ENCODE measurements around the gene PIAS2. TPM values are rescaled to one million over a fixed set of nuclear protein-coding genes. Genes with fewer than 3 reads are reported as not detected.
"Not testable (repeated sequence)": the region's sequence is repeated elsewhere in the genome, so short reads cannot be mapped to it uniquely, and the experiment has no call there.

Gene PIAS2
- total RNA-seq, 2 donors from 2014 or later = 20.9 to 23.4 TPM

DNA sequence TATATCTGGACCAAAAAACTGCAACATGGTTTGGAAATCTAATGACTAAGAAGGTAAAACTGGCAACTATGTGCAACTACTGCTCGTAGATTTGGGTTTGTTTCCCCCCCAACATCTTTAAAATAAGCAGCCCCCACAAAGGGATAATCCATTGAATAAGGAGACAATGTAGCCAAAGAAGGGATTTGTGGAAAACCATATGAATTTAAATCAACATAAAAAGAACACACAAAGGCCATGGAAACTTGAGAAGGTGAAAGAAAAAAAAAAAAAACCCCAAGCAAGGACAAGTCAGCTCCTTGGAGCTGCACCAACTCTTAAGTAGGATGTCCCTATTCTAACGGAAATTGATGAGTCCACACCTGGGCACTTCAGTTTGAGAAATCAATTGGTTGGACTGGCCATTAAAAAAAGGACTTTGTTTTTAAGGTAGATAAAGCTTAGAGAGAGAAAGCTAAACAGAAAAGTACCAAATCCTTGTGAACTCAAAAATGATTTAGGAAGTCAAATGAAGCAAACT, 106.8 kb downstream of the PIAS2 start:
- H3K4me3 Mint-ChIP-seq = no peak overlapping the region

DNA sequence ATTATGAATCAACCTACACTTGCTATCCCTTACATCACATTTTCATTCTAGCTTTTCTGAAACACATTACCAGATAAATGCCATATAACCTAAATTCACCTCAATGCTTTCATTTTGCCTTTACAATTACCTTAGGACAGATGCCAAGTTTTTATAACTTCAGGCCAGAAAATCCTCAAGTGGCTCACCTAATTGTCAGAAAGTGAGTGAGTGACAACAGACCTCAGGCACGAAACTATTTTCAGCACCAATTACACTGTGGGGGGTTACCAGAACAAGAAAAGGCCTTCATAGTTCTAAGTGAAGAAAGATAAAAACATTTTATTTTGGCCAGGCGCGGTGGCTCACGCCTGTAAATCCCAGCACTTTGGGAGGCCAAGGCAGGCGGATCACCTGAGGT, 108.2 kb downstream of the PIAS2 start:
- H3K27ac Mint-ChIP-seq = no peak overlapping the region
- no peak for ATAC-seq (replicated peaks in 1 of 2)

More for the DNA sequence above, 106.8 kb downstream of the PIAS2 start:
- Mint-ChIP-seq H3K36me3 (ENCODE audit: insufficient read depth in 2 of 2) (peaks cover 0 to 2% of the 10 kb centered on the region in 2 donors), H3K4me1 (ENCODE audit: low read depth) (no peaks in the 10 kb centered on the region), H3K27me3 (ENCODE audit: low read depth) (no peaks in the 10 kb centered on the region), H3K27ac (no peak overlapping the region), H3K9me3 (no peaks in the 10 kb centered on the region)
- no peak for DNase-seq
- ATAC-seq (replicated peaks in 1 of 2) = no peak

GRCh38 chr18:46795945-46796344, 121.4 kb downstream of the PIAS2 start:
- not testable (repeated sequence) for H3K36me3 Mint-ChIP-seq (ENCODE audit: insufficient read depth in 2 of 2); ATAC-seq (replicated peaks in 1 of 2); H3K4me1 Mint-ChIP-seq (ENCODE audit: low read depth); H3K9me3 Mint-ChIP-seq; H3K27me3 Mint-ChIP-seq (ENCODE audit: low read depth); H3K4me3 Mint-ChIP-seq; H3K27ac Mint-ChIP-seq; DNase-seq

More for the DNA sequence above, 108.2 kb downstream of the PIAS2 start:
- H3K36me3 Mint-ChIP-seq (ENCODE audit: insufficient read depth in 2 of 2) = peaks cover 0 to 2% of the 10 kb centered on the region in 2 donors
- no peaks in the 10 kb centered on the region for H3K4me1 Mint-ChIP-seq (ENCODE audit: low read depth)
- no peak for DNase-seq
- H3K27me3 Mint-ChIP-seq (ENCODE audit: low read depth) = no peaks in the 10 kb centered on the region
- H3K9me3 Mint-ChIP-seq = no peaks in the 10 kb centered on the region
- no peak overlapping the region for H3K4me3 Mint-ChIP-seq

DNA sequence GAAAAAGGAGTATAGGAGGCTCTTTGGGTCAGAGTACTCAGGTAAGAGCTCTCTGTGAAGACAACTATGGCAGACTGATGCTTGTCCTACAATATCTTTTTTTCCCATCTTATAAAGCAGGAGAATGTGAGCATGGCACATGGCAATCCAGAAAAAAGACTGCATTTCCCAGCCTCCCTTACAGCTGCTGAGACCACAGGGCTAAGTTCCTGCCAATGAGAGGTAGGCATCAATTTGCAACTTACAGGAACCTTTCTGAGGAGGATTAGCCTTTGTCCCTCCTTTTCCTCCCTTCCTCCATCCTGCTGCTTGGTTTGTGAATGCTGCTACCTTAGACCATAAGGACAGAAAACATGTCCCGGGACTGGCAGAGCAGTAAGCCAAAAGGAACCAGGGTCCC, 122.7 kb downstream of the PIAS2 start:
- DNase-seq (no peak), ATAC-seq (replicated peaks in 1 of 2) (no peak)
- Mint-ChIP-seq H3K27me3 (ENCODE audit: low read depth) (no peaks in the 10 kb centered on the region), H3K4me1 (ENCODE audit: low read depth) (no peaks in the 10 kb centered on the region), H3K9me3 (peaks cover 2 to 4% of the 10 kb centered on the region in 2 donors), H3K36me3 (ENCODE audit: insufficient read depth in 2 of 2) (peaks cover 3 to 4% of the 10 kb centered on the region in 2 donors), H3K4me3 (no peak overlapping the region), H3K27ac (no peak overlapping the region)

GRCh38 chr18:46793565-46793964, 123.7 kb downstream of the PIAS2 start:
- H3K27me3 Mint-ChIP-seq (ENCODE audit: low read depth) = no peaks in the 10 kb centered on the region
- ATAC-seq (replicated peaks in 1 of 2) (no peak), DNase-seq (no peak)
- no peak overlapping the region for H3K27ac Mint-ChIP-seq
- no peak overlapping the region for H3K4me3 Mint-ChIP-seq
- H3K9me3 Mint-ChIP-seq = peaks cover 2 to 4% of the 10 kb centered on the region in 2 donors
- H3K4me1 Mint-ChIP-seq (ENCODE audit: low read depth) = no peaks in the 10 kb centered on the region
- peaks cover 3 to 4% of the 10 kb centered on the region in 2 donors for H3K36me3 Mint-ChIP-seq (ENCODE audit: insufficient read depth in 2 of 2)

DNA sequence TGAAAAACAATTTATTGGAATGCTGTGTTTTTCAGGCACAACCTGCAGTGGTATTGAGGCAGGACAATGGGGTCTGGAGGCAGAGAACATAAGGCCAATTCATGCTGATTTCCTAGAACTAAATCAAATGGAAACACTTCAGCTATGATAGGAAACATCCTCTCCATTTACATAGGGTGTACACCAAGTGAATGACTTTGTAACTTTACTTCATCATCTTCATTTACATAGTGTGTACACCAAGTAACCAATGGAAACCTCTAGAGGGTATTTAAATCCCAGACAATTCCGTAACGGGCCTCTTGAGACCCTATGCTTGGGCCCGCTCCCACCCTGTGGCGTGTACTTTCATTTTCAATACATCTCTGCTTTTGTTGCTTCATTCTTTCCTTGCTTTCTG, 128.2 kb downstream of the PIAS2 start:
- Mint-ChIP-seq H3K27me3 (ENCODE audit: low read depth) (peaks cover 6% of the 10 kb centered on the region), H3K4me3 (no peak overlapping the region), H3K4me1 (ENCODE audit: low read depth) (no peaks in the 10 kb centered on the region), H3K9me3 (peaks cover 2 to 7% of the 10 kb centered on the region in 2 donors), H3K27ac (no peak overlapping the region), H3K36me3 (ENCODE audit: insufficient read depth in 2 of 2) (peaks cover 3 to 4% of the 10 kb centered on the region in 2 donors)
- no peak for DNase-seq
- ATAC-seq (replicated peaks in 1 of 2) = no peak

DNA sequence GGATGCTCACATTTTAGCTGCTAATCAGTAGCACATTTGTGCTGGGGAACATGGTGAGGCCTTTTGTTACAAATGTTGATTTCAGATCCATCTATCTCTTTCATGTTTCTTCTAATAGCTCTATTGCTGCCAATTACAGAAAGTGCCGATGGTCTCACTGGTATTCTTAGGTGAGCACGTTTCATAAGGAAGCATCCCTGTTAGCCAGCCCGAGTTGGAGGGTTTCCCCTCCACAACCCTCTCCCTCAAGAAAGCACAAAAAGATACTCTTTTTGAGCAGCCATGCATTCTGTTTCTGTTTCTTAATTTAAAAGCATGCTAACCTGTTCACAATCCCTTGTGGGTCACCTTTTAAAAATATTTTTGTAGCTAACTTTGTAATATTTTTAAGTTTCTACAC, 129.6 kb downstream of the PIAS2 start:
- Mint-ChIP-seq H3K4me3 (no peak overlapping the region), H3K9me3 (peaks cover 2 to 7% of the 10 kb centered on the region in 2 donors), H3K4me1 (ENCODE audit: low read depth) (no peaks in the 10 kb centered on the region), H3K36me3 (ENCODE audit: insufficient read depth in 2 of 2) (peaks cover 3 to 4% of the 10 kb centered on the region in 2 donors), H3K27ac (no peak overlapping the region), H3K27me3 (ENCODE audit: low read depth) (peaks cover 6% of the 10 kb centered on the region)
- ATAC-seq (replicated peaks in 1 of 2) (no peak), DNase-seq (no peak)

- H3K27ac Mint-ChIP-seq = no peak overlapping the region
- H3K27me3 Mint-ChIP-seq (ENCODE audit: low read depth) = peaks cover 8% of the 10 kb centered on the region
- no peak overlapping the region for H3K4me3 Mint-ChIP-seq
- H3K36me3 Mint-ChIP-seq (ENCODE audit: insufficient read depth in 2 of 2) = no peaks in the 10 kb centered on the region
- DNase-seq (no peak), ATAC-seq (replicated peaks in 1 of 2) (no peak)
- no peaks in the 10 kb centered on the region for H3K4me1 Mint-ChIP-seq (ENCODE audit: low read depth)
- H3K9me3 Mint-ChIP-seq = peaks cover 0 to 2% of the 10 kb centered on the region in 2 donors
These were observed 144.9 kb downstream of the PIAS2 start for GRCh38 chr18:46772357-46772756.

- no peak for DNase-seq
- Mint-ChIP-seq H3K27me3 (ENCODE audit: low read depth) (peaks cover 20% of the 10 kb centered on the region), H3K27ac (no peak overlapping the region), H3K9me3 (peaks cover 0 to 2% of the 10 kb centered on the region in 2 donors), H3K4me3 (no peak overlapping the region), H3K4me1 (ENCODE audit: low read depth) (no peaks in the 10 kb centered on the region), H3K36me3 (ENCODE audit: insufficient read depth in 2 of 2) (no peaks in the 10 kb centered on the region)
- no peak for ATAC-seq (replicated peaks in 1 of 2)
These were observed 146.2 kb downstream of the PIAS2 start for GRCh38 chr18:46771141-46771540.

DNA sequence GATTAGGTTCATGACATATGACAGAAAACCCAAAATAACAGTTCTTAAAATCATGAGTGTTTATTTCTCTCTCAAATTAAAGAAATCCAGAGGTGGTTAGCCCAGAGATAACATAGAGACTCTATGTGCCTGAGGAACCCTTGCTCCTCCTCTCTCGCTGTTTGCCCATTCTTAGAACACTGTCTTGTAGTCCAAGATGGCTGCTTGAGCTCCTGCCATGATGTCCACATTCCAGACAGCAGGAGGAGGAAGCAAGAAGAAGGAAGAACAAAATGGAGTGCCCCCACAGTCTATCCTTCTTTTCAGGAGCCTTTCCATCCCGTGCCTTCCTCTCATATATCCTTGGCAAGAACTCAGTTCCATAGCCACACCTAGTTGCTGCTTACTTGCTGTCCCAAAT, 146.6 kb downstream of the PIAS2 start:
- peaks cover 0 to 2% of the 10 kb centered on the region in 2 donors for H3K9me3 Mint-ChIP-seq
- no peaks in the 10 kb centered on the region for H3K36me3 Mint-ChIP-seq (ENCODE audit: insufficient read depth in 2 of 2)
- H3K27ac Mint-ChIP-seq = no peak overlapping the region
- H3K27me3 Mint-ChIP-seq (ENCODE audit: low read depth) = peaks cover 20% of the 10 kb centered on the region
- ATAC-seq (replicated peaks in 1 of 2) (no peak), DNase-seq (no peak)
- H3K4me1 Mint-ChIP-seq (ENCODE audit: low read depth) = no peaks in the 10 kb centered on the region
- no peak overlapping the region for H3K4me3 Mint-ChIP-seq

GRCh38 chr18:46768166-46768921, 149.0 kb downstream of the PIAS2 start:
- Mint-ChIP-seq H3K4me1 (ENCODE audit: low read depth) (no peaks in the 10 kb centered on the region), H3K9me3 (peaks cover 0 to 2% of the 10 kb centered on the region in 2 donors), H3K27ac (no peak overlapping the region), H3K36me3 (ENCODE audit: insufficient read depth in 2 of 2) (no peaks in the 10 kb centered on the region), H3K27me3 (ENCODE audit: low read depth) (peaks cover 31% of the 10 kb centered on the region), H3K4me3 (no peak overlapping the region)
- DNase-seq = no peak
- ATAC-seq (replicated peaks in 1 of 2) = no peak

GRCh38 chr18:46767217-46767616, 150.1 kb downstream of the PIAS2 start:
- H3K4me3 Mint-ChIP-seq = no peak overlapping the region
- H3K4me1 Mint-ChIP-seq (ENCODE audit: low read depth) = no peaks in the 10 kb centered on the region
- H3K36me3 Mint-ChIP-seq (ENCODE audit: insufficient read depth in 2 of 2) = no peaks in the 10 kb centered on the region
- peaks cover 0 to 2% of the 10 kb centered on the region in 2 donors for H3K9me3 Mint-ChIP-seq
- ATAC-seq (replicated peaks in 1 of 2) = no peak
- peaks cover 33% of the 10 kb centered on the region for H3K27me3 Mint-ChIP-seq (ENCODE audit: low read depth)
- H3K27ac Mint-ChIP-seq = no peak overlapping the region
- no peak for DNase-seq

DNA sequence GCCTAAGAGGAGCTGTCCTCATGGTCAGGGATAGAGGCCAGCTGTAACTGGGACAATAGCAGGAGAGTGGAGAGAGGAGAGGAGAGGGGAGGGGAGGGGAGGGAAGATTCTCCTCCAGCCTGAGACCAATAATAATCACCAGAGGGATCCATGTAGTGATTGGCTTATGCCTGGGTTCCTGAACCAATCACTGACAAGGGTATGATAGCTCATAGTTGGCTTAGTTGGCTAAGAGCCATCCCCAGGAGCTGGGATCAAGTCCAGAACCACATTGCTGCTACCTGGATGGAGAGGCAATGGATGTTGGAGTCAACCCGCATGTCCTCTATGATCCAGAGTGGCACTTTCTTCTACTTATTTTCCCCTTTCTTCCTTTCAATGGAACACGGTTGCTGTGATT, 152.7 kb downstream of the PIAS2 start:
- Mint-ChIP-seq H3K4me1 (ENCODE audit: low read depth) (no peaks in the 10 kb centered on the region), H3K27ac (no peak overlapping the region), H3K27me3 (ENCODE audit: low read depth) (peaks cover 50% of the 10 kb centered on the region), H3K36me3 (ENCODE audit: insufficient read depth in 2 of 2) (no peaks in the 10 kb centered on the region), H3K4me3 (no peak overlapping the region), H3K9me3 (no peaks in the 10 kb centered on the region)
- ATAC-seq (replicated peaks in 1 of 2) (no peak), DNase-seq (no peak)
